HL-60 (cell line): ENCODE measurements around the gene KIF26A.

Experiments used
- DNase-seq, 2 experiments: peaks; one replicate each; pipeline ENCODE4 v3.0.0-alpha.2; 2010 to 2020; ENCODE audit warnings: low read depth in 1 of 2, low spot score in 1 of 2
- H3K27ac ChIP-seq: fragments of 250-450 bp; sonication (Bioruptor Pico); replicated peaks from 2 replicates; pipeline ENCODE4 v1.5.1; 2020; ENCODE audit warnings: mild to moderate bottlenecking, moderate library complexity
- H3K27me3 ChIP-seq: fragments of 250-450 bp; sonication (Bioruptor Pico); 2 replicates; pipeline ENCODE4 v1.5.1; 2021; ENCODE audit warnings: mild to moderate bottlenecking, moderate library complexity; ENCODE audit not compliant: insufficient read depth, poor library complexity, severe bottlenecking
- H3K4me3 ChIP-seq: replicated peaks from 2 replicates; pipeline ENCODE4 v1.5.1; 2011; ENCODE audit warnings: mild to moderate bottlenecking, control low read depth, low read length; ENCODE audit not compliant: insufficient read depth
- GABPA ChIP-seq: IDR thresholded peaks from 2 replicates; pipeline ENCODE4 v1.6.1; 2012; ENCODE audit warnings: low read depth
- POLR2AphosphoS5 ChIP-seq: IDR thresholded peaks from 2 replicates; pipeline ENCODE4 v1.6.1; 2012; ENCODE audit warnings: low read depth
- SPI1 ChIP-seq: IDR thresholded peaks from 2 replicates; pipeline ENCODE4 v1.6.1; 2012; ENCODE audit warnings: low read depth, mild to moderate bottlenecking, borderline replicate concordance
- TF ChIP-seq, protein P1 (sequence below): IDR thresholded peaks from 2 replicates; pipeline ENCODE4 v1.6.1; 2012; ENCODE audit warnings: low read depth; ENCODE audit not compliant: insufficient replicate concordance
- TF ChIP-seq, protein P2 (sequence below): IDR thresholded peaks from one replicate; pipeline ENCODE4 v1.5.1; 2011; ENCODE audit warnings: low read length, control low read depth, inconsistent platforms; ENCODE audit not compliant: insufficient read depth

Gene KIF26A

GRCh38 chr14:104215706-104216334, 77.4 kb downstream of the KIF26A start:
- TF ChIP-seq POLR2AphosphoS5 (no peak), GABPA (no peak)
- TF ChIP-seq, protein P1, sequence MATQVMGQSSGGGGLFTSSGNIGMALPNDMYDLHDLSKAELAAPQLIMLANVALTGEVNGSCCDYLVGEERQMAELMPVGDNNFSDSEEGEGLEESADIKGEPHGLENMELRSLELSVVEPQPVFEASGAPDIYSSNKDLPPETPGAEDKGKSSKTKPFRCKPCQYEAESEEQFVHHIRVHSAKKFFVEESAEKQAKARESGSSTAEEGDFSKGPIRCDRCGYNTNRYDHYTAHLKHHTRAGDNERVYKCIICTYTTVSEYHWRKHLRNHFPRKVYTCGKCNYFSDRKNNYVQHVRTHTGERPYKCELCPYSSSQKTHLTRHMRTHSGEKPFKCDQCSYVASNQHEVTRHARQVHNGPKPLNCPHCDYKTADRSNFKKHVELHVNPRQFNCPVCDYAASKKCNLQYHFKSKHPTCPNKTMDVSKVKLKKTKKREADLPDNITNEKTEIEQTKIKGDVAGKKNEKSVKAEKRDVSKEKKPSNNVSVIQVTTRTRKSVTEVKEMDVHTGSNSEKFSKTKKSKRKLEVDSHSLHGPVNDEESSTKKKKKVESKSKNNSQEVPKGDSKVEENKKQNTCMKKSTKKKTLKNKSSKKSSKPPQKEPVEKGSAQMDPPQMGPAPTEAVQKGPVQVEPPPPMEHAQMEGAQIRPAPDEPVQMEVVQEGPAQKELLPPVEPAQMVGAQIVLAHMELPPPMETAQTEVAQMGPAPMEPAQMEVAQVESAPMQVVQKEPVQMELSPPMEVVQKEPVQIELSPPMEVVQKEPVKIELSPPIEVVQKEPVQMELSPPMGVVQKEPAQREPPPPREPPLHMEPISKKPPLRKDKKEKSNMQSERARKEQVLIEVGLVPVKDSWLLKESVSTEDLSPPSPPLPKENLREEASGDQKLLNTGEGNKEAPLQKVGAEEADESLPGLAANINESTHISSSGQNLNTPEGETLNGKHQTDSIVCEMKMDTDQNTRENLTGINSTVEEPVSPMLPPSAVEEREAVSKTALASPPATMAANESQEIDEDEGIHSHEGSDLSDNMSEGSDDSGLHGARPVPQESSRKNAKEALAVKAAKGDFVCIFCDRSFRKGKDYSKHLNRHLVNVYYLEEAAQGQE: no peak
- TF ChIP-seq, protein P2, sequence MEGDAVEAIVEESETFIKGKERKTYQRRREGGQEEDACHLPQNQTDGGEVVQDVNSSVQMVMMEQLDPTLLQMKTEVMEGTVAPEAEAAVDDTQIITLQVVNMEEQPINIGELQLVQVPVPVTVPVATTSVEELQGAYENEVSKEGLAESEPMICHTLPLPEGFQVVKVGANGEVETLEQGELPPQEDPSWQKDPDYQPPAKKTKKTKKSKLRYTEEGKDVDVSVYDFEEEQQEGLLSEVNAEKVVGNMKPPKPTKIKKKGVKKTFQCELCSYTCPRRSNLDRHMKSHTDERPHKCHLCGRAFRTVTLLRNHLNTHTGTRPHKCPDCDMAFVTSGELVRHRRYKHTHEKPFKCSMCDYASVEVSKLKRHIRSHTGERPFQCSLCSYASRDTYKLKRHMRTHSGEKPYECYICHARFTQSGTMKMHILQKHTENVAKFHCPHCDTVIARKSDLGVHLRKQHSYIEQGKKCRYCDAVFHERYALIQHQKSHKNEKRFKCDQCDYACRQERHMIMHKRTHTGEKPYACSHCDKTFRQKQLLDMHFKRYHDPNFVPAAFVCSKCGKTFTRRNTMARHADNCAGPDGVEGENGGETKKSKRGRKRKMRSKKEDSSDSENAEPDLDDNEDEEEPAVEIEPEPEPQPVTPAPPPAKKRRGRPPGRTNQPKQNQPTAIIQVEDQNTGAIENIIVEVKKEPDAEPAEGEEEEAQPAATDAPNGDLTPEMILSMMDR: no peak
- Histone ChIP-seq H3K4me3 (no peak overlapping the region), H3K27me3 (no peaks in the 10 kb centered on the region), H3K27ac (no peak overlapping the region)
- DNase-seq: no peak

- TF ChIP-seq GABPA (no peak), POLR2AphosphoS5 (no peak), SPI1 (no peak)
- TF ChIP-seq, protein P1: no peak
- TF ChIP-seq, protein P2: no peak
- no peak for DNase-seq
Measured at GRCh38 chr14:104216457-104216856, 78.1 kb downstream of the KIF26A start.

DNA sequence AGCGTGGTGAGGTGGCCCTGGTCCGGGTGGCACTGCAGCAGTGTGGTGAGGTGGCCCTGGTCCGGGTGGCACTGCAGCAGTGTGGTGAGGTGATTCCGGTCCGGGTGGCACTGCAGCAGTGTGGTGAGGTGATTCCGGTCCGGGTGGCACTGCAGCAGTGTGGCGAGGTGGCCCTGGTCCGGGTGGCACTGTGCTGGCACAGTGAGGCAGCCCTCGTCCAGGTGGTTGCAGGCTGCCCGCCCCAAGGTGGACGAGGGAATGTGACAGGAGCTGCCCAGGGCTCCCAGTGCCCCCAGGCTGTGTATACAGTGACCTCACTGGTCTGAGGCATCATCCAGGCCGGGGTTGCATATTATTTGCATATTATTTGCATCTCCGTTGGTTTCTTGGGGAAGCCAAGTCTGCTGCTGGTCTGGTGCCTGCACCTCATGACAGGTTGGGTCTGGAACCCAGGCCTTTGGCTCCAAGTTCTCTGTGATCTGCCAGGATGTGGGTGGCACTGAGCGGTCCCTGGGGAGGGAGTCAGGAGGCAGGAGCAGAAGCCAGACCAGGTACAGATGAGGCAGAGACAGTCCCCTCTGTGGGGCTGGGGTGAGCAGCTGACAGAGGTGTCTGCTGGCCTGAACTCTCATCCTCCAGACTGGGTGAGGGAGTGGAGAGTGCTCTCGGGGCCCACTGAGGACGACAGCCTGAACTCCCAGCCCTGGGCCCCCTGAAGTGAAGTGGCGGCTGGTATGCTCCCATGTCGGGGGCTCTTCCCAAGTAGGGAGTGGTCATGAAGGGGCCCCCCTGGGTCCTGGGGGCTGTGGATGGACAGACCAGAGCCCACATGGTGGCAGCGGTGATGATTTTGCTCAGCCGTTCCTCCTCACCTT, 79.3 kb downstream of the KIF26A start:
- DNase-seq: no peak
- Histone ChIP-seq H3K27ac (no peak overlapping the region), H3K27me3 (no peaks in the 10 kb centered on the region), H3K4me3 (no peak overlapping the region)
- TF ChIP-seq POLR2AphosphoS5: no peak

More at GRCh38 chr14:104216457-104216856, 78.1 kb downstream of the KIF26A start:
- Histone ChIP-seq H3K4me3 (no peak overlapping the region), H3K27ac (no peak overlapping the region), H3K27me3 (no peaks in the 10 kb centered on the region)

DNA sequence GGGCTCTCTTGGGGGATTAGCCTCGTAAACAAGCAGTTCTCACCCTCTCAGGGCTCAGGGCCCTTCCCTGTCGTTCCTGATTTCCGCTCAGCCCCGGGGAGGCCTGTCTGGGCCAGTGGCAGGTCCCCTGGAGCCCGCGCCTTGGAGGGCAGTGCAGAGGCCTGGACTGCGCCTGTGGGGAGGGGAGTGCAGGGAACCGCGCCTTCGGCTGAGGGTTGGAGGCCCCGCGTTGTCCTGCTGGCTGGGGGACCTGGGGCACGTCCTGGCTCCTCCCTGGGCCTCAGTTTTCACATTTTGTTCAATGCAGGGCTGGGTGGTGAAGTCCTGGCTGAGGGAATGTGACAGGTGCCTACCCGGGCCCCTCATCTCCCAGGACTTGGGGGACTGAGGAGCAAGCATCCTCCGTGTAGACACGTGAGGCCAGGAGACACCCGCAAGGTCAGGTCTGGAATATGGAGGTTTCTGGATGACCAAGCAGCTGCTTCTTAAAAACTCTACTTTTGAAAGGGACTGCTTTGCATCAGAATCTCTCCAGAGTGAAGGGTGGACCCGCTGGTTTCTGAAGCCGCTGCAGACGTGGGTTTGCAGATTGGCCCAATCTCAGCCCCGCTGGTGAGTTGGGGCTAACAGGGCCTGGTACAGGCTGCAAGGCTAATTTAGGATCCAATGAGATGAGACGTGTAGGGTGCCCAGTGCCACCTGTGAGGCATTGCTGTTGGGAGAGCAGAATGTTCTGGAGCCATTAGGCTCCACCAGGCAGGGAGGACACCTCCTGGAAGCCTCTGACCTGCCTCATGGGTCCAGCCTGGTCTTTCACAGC, 80.2 kb downstream of the KIF26A start:
- DNase-seq: no peak
- H3K4me3 ChIP-seq: no peak overlapping the region
- H3K27ac ChIP-seq: no peak overlapping the region
- no peaks in the 10 kb centered on the region for H3K27me3 ChIP-seq
- TF ChIP-seq POLR2AphosphoS5: no peak
